NCI-H1930 (cell line): ENCODE results near the gene WDR3.
"Not testable (repeated sequence)": the region's sequence is repeated elsewhere in the genome, so short reads cannot be mapped to it uniquely, and the experiment has no call there.

Experiments
- DNase-seq, 2 experiments: peaks; one replicate each; lab custom pipeline; 2025; lab: John Stamatoyannopoulos, UW

Gene WDR3

GRCh38 chr1:117929343-117930172 is at the start of gene WDR3, which contains the start of gene GDAP2:
Gene WDR3, plus strand, starts transcription at chr1:117929739. Its CDS starts 3,581 bp downstream, at chr1:117933320.
Gene GDAP2, minus strand, starts transcription at chr1:117929621. Its CDS starts 9,264 bp downstream, at chr1:117920357.
- peak; percentile 92 to 94 for DNase-seq

- DNase-seq = no peak
Measured at GRCh38 chr1:117883616-117884015, 45.9 kb upstream of the WDR3 start.

GRCh38 chr1:117886101-117886795 is 43.3 kb upstream of the WDR3 start:
- no peak for DNase-seq

- no peak for DNase-seq
Measured at GRCh38 chr1:117890452-117890851, 39.1 kb upstream of the WDR3 start.

GRCh38 chr1:117892512-117892911 is 37.0 kb upstream of the WDR3 start:
- DNase-seq = no peak

- DNase-seq = no peak
Measured at GRCh38 chr1:117894078-117894477, 35.5 kb upstream of the WDR3 start.

- DNase-seq = peak; percentile 2 to 44
Measured at GRCh38 chr1:117895482-117896114, 33.9 kb upstream of the WDR3 start.

- DNase-seq = no peak
Measured at GRCh38 chr1:117897551-117897950, 32.0 kb upstream of the WDR3 start.

GRCh38 chr1:117899801-117900200 is 29.7 kb upstream of the WDR3 start:
- no peak for DNase-seq

GRCh38 chr1:117902944-117903343 is 26.6 kb upstream of the WDR3 start:
- DNase-seq = no peak

- no peak for DNase-seq
Measured at GRCh38 chr1:117904485-117904884, 25.1 kb upstream of the WDR3 start.

GRCh38 chr1:117905019-117905418 is 24.5 kb upstream of the WDR3 start:
- no peak for DNase-seq

GRCh38 chr1:117911051-117911450 is 18.5 kb upstream of the WDR3 start:
- no peak for DNase-seq

GRCh38 chr1:117919376-117919775 is 10.2 kb upstream of the WDR3 start:
- DNase-seq = no peak

- no peak for DNase-seq
Measured at GRCh38 chr1:117921991-117922390, 7.5 kb upstream of the WDR3 start.

- DNase-seq = not testable (repeated sequence)
Measured at GRCh38 chr1:117922717-117923116, 6.8 kb upstream of the WDR3 start.

GRCh38 chr1:117925981-117926380 is 3.6 kb upstream of the WDR3 start:
- no peak for DNase-seq

GRCh38 chr1:117928881-117929342 is 627 bp upstream of the WDR3 start:
- DNase-seq = peak; percentile 17 to 24

- DNase-seq = no peak
Measured at GRCh38 chr1:117930173-117930447, 571 bp downstream of the WDR3 start.

GRCh38 chr1:117930484-117930883 is 945 bp downstream of the WDR3 start:
- no peak for DNase-seq

GRCh38 chr1:117932576-117932975 is 3.0 kb downstream of the WDR3 start:
- DNase-seq = no peak

- no peak for DNase-seq
Measured at GRCh38 chr1:117933769-117934168, 4.2 kb downstream of the WDR3 start.

GRCh38 chr1:117942293-117942692 is 12.8 kb downstream of the WDR3 start:
- DNase-seq = no peak
